ENCODE data around the gene WBP11. TPM values are rescaled to one million over a fixed set of nuclear protein-coding genes. Genes with fewer than 3 reads are reported as not detected.

Gene WBP11
- total RNA-seq, 1 experiment from 2014 or later = 35.5 TPM

DNA sequence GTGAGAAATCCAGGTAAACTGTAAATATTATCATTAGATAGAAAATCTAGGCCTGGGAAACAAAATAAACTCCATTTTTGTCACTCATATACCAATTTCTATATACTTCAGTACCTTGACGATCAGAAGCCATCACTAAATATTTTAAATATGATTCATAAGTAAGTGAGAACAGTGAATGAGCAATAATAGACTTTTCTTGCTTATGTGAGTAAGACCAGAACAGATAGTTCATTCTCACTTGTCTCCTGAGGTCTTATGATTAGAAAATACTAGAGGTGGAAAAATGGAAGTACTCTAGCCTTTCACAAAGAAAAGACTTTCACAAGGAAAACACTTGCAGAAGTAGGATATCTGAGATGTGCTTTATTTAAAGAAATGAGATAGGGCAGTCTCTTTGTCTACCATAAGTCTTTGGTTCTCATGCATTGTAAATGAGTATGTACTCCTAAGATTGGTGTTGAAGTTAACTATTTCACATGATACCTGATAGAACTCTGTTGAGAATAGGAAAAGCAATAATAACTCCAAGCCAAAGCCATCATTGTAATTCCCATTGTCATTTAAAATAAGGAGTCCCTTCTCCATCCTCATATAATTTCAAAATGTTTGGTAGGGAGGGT, 20.8 kb upstream of the WBP11 start:
- DNase-seq (ENCODE audit: low spot score) = no peak

DNA sequence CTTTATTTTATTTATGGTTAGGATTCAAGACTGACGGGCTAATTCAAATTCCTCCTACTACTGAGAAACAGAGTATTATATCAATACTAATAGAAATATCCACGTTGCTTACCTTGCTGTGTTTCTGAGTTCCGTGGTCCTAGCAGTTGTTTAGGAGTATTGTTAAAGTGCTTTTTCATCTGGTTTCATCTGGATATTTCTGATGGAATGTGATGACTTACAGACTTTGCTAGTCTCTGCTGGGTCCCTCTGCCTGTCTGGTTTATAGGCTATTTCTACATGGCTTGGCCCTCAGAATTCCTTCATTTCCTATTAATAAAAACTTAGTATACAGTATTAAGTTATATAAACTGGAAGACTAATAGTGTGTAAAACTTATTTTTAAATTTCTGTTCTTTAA, 10.7 kb upstream of the WBP11 start, which contains the start of gene SMCO3:
TSS of gene SMCO3 (minus strand) at position 169 of the 400 bp plus-strand sequence. CDS start 7,502 bp downstream, outside the sequence.
- no peak for DNase-seq (ENCODE audit: low spot score)

DNA sequence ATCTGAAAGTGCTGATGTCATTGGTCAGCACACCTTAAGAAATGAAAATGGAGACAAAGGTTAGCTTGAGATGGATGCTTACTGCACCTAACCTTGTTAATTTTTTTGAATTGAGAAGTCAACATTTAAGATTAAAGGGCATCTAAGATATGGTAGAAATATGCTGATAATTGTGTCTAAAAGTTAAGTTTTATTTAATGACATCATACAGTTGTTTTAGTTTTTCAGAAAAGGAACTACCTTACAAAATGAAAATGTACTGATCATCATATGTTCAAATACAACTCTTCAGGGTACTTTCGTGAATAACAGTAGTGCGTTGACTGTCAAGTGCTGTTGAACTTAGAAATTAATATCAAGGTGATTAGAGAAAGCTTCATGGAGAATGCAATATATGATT, 8.2 kb upstream of the WBP11 start:
- DNase-seq (ENCODE audit: low spot score) = no peak

DNA sequence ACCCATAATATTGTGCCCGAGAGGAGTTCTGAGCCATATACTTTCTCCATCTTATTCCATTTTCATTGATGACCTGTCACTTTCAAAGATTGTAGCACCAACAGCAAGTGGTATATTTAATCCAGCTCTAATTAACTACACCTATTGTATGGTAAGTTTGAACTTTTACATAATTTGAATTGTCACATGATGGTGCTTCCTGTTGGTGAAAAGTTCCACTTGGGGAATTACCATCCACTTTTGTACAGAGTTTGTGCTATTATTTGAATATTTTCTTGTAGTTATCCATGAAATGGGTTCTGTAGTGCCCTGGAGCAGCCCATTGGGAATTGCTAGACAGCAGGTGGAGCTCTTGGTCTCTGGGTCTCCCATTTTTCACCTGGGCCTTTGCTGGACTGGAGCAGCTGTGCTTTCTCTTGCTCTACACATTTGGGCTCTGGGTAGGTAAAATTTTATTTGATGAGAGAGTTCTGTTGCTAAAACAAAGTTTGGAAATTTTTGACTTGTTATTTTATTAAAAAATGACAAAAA, 7.7 kb upstream of the WBP11 start:
- no peak for DNase-seq (ENCODE audit: low spot score)

DNA sequence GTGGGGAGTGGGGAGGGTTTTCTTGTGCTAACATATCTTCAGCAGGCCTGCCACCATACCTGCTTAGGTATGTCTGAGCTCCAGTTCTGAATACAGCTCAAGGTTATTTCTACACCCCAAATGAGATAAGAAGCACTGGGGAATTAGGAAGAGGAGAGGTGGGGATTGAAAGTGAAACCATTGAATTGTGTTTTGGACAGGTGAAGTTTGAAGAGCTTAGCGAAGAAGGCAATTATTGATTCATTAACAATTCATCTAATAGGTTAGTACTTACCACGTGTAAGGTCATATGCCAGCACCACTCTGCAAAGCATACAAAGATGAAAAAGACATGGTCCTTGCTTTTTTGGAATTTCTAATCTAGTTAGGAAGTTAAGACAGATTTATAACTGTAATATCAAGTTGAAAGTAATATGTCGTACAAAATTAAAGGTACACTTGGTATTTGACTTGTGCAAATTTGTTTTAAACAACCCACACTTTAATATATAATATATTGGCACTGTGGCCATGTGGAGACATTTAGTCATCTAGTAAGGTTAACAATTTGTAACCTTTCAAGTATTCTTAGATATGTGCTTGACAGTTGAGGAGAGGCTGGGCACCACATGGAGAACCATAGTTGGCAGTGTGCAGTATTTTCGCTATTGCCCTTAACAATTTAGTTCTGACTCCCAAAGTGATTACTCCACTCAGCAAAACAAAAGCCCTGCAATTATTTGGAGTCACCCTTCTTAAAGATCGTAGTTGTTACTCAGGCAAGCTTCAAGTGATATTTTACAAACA, 7.1 kb upstream of the WBP11 start:
- DNase-seq (ENCODE audit: low spot score) = no peak

DNA sequence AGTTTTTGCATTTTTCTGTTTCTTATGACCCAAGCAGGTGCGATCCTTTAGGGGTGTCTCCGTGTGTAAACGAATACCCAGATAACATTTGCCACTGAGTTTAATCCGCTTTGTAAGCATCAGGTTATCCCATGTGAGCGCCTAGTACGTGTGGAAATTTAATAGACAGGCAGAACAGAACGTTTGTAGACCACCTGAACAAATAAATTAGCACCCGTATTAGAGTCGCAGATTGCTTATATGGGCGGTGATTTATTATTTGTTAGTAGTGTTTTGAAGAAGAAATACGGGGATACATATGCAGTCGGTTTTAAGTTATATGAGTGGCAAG, 517 bp upstream of the WBP11 start:
- no peak for DNase-seq (ENCODE audit: low spot score)

DNA sequence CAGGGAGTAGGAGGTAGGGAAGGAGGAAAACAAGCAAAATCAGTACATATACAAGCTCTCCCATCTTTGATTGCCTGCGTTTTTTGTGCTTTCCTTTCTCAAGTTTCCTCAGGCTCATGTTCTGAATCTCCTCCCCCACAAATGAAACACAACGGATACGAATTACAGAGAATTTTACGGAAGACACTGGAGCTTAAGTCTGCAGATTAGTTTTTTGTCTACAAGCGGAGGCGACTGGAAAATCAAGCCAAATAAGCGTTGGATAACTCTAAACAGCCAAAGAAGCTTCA, 612 bp downstream of the WBP11 start:
- DNase-seq (ENCODE audit: low spot score) = no peak

DNA sequence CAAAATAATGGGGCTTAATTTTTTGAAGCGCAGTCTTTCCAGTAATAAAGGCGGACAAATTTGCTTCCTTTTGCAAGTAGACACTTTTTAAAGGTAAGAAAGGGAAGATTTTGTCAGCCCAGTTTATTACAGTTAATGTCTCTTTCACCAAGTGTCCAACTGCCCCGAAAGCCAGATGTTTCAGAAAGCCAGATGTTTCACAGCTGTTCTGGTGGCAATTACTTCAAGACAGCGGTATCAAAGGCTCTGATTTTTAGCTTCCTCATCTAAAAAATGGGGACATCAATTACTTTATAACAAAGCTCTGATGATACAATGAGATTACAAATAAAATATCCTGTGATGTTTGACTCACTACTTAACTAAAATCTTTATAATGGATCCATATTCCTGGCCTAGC, 1.0 kb downstream of the WBP11 start:
- no peak for DNase-seq (ENCODE audit: low spot score)

DNA sequence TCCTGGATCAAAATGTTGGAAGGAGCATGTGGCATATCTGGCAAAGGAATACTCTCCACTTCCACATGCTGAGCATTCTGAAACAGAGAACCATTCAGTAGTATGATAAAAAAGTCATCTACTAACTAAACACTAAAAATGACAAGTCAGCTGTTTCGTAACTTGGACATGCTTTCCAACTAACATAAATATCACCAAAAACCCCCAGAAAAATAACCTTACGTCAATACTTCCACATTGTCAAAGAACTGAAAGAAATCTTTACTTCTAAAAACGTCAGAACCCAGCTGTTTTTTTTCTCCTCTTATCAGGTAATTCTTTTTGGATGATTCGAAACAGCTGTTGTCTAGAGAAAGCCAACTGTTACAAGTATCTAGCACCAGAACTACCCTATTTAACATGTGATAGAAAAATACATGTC, 8.2 kb downstream of the WBP11 start:
- no peak for DNase-seq (ENCODE audit: low spot score)

DNA sequence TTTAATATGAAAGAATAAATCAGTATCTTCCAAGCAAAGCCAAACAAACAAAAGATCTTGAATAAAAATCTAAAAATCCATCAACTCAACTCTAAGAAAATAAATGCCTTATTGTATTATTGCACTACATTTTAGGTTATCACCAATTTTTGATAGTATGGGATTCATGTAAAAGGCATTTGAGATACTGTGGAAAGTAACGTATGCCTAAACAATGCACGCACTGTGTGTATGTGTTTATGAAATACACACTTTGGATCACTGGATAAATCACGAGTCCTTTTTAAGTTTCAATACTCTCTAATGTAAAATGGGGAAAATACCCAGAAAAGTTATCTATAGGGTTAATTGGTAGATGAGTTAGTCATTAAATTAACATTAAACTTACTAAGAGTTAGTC, 17.7 kb downstream of the WBP11 start:
- DNase-seq (ENCODE audit: low spot score) = no peak

DNA sequence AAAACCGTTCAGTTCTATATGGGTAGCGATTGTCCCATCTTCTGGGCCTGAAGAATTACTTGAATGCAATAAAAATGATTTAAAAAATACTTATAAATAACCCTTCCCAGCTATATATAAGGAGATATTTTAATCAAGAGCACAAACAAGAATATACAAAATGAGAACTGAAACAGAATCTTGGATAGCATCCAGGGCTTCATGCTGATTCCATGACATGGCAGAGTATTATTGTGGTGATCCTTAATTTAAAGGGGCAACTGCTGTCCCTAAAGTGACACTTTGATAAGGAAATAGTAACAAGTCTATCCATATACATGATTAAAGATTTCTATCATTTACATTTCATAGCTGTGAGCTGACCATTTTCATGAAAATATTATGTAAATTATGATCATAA, 18.8 kb downstream of the WBP11 start:
- DNase-seq (ENCODE audit: low spot score) = no peak

DNA sequence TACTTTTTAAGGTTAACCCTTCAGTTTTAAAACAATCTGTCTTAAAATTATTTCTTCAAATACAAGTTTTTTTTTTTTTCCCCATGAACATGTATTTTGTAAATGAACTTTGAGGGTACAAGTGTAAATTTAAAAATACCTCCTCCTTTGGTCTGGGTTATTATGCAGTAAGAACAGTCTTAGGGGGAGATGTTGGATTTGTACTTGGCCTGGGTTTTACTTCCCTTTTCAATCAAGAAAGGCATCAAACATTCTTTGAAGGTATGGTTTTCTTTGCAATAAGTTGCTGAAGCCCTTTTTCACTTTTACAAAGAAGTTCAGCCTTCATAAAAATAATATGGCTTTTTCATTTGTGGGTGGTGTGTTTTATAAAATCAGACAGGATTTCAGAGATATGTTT, 20.5 kb downstream of the WBP11 start:
- no peak for DNase-seq (ENCODE audit: low spot score)

DNA sequence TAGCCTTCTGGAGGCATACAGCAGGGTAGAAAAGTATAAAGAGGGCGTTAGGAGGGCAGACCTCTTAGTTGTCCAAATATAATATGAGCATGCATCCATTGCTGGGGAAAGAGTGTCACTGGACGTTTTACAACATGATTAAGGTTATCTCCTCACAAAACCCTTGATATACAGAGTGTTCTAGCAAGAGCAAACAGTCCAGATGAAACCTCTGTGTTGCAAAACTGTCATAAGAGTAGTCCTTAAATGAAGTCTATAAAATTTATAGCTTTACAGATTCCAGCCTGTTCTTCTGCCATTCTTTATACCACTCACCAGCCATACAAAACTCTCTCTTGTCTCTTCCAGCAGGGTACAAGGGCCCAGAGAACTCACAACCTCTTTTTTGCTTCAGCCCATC, 21.7 kb downstream of the WBP11 start:
- DNase-seq (ENCODE audit: low spot score) = no peak

DNA sequence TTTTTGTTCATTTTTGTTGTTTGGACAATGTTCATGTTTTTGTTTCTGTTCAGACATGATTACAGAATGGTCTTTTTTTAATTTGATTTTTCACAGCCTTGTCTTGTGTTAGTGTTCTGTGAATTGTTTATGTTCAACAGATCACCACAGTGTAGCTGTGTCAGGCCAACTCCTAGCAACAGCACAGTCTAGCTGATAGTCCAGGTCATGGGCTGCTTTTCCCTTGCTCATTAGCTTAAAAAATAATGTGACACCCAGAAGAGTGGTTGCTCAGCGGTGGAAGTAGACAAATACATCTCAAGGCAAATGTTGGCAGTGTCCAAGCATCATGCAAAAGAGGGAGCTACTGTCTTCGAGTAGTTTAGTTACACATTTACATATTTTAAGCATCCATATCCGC, 22.4 kb downstream of the WBP11 start:
- no peak for DNase-seq (ENCODE audit: low spot score)

DNA sequence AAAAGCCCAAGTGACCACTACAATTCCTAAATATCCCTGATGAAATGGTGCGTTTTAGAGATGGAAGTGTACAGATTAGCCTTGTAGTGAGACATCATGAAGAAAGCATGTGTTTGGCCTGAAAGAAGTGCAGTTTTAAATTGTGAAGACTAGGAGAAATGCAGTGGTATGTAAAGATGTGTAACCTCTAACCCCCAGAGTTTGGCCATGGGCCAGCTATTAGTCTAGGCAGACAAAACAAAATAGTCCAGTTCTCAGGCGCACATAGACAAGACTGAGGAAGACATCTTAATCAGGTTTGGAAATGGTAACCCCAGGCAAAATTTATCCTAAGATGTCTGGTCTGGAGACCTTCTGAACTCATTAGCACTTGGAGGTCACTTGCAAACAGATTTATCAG, 23.4 kb downstream of the WBP11 start:
- DNase-seq (ENCODE audit: low spot score) = no peak

DNA sequence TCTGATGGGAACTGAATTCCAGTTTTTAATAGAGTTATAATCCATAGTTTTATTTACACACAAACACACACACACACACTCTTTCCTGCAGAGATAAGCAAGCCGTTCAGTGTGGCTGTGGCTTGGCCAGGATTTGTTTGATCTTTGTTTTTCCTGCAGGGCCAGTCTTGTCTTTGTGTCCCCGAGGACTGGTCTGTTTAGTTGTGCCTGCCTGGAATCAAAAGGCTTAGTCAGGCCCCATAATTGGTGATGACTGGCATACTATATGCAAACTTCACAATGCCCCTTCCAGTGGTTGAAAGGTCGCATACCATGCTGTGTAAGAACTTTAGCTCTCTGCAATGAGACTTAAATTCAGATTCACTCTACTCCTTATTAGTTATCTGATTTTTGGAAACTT, 26.0 kb downstream of the WBP11 start:
- peak; percentile 44 for DNase-seq (ENCODE audit: low spot score)

DNA sequence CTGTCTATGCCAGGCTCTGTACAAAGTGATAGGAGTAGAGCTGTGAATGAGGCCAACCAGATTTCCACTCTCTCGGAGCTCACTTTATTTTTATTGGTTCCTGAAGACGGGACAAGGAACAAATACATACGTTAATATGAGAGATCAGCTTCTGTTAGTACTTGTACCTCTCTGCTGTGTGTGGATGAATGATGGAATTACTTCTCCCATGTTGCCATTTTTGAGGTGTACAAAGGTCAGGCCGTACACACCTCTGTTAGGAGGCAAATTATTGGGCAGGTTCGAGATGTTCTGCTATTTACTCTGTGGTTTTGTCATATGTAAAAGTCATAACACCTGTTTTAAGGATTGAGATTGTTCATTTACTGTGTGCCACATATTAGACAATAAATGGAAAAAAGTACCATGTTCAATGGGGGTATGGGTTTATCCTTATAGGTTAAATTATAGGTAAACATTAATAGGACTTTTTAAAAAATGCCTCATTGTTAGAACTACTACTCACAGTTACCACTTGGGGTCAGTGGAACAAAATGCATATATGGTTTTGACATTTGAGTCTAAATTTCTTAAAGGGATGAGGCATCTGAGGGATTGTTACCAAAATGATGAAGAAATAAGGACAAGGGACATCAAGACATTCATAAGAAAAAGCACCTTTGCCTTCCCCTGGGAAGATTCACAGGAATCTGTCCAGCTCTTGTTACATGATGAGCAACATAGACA, 26.9 kb downstream of the WBP11 start:
- DNase-seq (ENCODE audit: low spot score) = peak; percentile 24

DNA sequence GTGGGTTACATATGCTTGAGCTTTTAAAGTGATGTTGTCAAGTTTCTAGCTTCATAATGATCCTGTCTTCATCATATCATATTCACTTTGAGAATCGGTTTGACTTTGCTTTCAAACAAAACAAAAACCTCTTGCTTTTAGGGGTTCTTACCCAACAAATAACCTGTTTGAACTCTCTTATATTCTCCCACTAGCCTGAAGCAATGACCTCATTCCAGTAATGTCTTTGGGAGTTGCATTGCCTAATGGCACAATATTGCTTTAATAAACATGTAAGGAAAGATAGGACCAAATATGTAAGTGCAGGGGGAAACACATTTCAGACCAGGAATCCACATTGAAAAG, 27.7 kb downstream of the WBP11 start:
- no peak for DNase-seq (ENCODE audit: low spot score)

DNA sequence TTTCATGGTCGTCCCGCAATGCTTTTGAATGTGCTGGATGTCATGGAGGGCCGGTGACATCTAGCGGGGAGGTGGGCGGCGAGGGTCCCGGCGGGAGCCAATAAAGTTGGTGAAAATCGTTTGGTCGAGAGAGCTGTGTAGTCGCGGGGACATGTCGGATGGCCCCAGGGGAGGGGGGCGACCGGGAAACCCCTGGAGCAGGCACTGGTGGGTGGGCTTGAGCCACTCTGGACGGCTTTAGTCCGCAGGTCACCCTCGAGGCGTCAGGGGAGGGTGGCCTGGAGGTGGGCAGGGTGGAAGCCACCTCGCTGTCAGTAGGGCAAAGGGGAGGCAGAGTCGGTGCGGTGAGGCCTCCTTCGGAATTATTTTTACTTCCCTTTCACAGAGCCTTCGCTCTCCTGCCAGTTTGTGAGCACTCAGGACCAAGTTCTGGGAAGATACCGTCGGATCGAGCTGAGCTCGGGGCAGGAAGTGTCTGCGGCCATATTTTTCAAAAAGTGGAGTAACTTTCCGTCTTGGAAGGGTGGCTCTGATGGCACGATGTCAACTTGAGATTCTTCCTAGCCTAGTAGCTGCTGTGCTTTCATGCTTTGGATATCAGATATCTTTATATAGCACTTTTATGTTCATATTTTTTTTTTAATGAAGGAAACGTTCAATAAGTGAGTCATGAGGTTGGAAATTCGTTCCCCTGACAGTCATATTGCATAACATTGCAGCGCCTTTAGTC, 28.2 kb downstream of the WBP11 start:
- DNase-seq (ENCODE audit: low spot score) = no peak

DNA sequence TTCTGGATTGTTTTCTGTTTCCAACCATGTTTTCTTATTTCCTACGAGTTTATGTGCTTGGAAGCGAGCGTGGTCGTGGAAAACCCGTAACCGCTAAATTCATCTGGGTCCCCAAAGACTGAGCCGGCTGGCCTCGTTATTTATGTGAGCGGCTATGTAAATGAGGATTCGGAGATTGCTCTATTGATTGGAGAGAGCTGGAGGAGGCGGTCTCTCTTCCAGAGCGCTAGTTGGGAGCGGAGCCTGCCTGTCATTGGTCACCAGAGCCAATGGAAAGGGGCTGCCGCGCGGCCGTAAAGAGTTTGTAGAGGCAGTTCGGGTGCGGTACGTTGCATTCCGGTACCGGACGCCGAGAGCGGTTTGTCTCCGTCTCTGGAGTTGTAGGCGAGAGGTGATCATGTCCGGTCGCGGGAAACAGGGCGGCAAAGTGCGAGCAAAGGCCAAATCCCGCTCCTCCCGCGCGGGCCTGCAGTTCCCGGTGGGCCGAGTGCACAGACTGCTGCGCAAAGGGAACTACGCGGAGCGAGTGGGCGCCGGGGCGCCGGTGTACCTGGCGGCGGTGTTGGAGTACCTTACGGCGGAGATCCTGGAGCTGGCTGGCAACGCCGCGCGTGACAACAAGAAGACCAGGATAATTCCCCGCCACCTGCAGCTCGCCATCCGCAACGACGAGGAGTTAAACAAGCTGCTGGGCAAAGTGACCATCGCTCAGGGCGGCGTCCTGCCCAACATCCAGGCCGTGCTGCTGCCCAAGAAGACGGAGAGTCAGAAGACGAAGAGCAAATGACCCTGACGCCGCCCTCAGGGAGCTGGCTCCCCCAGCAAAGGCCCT, 29.0 kb downstream of the WBP11 start:
- DNase-seq (ENCODE audit: low spot score) = peak; percentile 72

DNA sequence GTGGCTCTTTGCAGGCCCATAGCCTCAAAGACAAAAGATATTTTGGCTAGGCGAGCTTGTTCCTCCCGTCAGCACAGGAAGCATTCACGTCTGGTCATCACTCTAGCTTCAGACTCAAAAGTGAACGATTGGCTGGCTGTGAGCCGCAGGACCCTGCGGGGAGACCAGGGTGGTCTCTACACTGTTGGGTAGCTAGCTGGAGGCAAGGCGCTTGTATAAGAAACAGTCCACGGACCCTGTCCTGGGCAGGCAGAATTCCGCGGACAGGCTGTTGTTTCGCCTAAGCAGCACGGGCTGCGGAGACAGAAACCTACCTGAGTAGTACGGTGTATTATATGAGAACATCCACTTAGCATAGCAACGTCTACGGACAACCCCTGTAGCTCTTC, 29.6 kb downstream of the WBP11 start:
- DNase-seq (ENCODE audit: low spot score) = no peak

DNA sequence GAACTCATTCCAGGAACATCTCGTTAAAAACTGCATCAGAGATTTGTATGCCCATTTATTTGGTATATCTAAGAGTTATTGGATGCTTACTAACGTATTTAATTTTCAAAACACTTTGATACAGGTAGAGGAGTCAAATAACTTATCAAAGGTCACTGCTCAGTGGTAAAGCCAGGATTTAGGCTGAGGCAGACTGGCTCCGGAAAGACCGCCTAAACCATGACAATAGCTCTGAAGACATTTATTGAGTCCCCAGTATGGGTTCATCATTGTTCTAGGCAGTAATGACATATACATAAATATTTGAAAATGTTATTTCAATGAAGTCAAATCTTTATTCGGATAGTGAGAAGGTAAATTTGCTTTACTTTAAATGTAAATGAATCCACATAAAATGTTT, 30.3 kb downstream of the WBP11 start:
- no peak for DNase-seq (ENCODE audit: low spot score)

Data from H4 (cell line).